ENCODE data around the gene GALNTL6.

DNA sequence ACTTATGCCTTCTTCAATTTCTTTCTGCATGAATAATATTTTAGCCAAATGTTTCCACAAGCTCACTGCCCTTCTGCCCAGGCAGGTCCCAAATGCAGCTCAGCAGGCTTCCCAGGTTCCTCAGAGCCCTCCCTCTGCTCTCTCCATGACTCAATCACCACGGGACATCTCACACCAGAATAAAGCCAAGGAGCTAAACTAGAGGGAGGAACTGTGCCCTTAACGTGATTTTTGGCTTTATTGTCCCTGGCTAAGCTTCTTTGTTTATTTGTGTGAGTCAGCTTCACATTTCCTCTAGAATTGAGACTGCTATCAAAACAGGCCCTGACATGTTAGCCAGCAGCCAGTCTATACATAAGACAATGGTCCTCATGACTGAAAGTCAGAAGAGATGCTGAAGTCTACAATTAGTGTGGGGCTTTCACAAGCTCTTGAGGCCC, 1169.0 kb downstream of the GALNTL6 start:
- TF ChIP-seq POLR2A (IDR thresholded peaks at IDR 0.05; ENCODE audit: low read length) (no peak), GATA1 (IDR thresholded peaks at IDR 0.05; ENCODE audit: low read depth, low read length) (no peak)
